Activated naive CD4-positive, alpha-beta T cell treated with anti-CD3 and anti-CD28 coated beads for 36 hours (primary cell): ENCODE measurements around the gene AFF3. TPM values are rescaled to one million over a fixed set of nuclear protein-coding genes. Genes with fewer than 3 reads are reported as not detected.

Experiments
- CTCF ChIA-PET: fragments of 350-600 bp; sonication (Branson Sonifier 250); formaldehyde crosslinking; loops from one replicate; lab custom pipeline; 2021; ENCODE audit warnings: antibody characterized with exemption; lab: Charles Lee
- DNase-seq: peaks from one replicate; pipeline ENCODE4 v3.0.0-alpha.2; 2020
- H3K27ac Mint-ChIP-seq: one replicate; pipeline ENCODE4 v1.8.0; 2021; ENCODE audit warnings: mild to moderate bottlenecking, mixed read lengths
- H3K27me3 Mint-ChIP-seq: one replicate; pipeline ENCODE4 v1.8.0; 2021; ENCODE audit warnings: low read depth, mixed read lengths
- H3K36me3 Mint-ChIP-seq: one replicate; pipeline ENCODE4 v1.8.0; 2021; ENCODE audit warnings: low read depth, mixed read lengths
- H3K4me1 Mint-ChIP-seq: one replicate; pipeline ENCODE4 v1.8.0; 2021; ENCODE audit warnings: low read depth, mixed read lengths
- H3K4me3 Mint-ChIP-seq: one replicate; pipeline ENCODE4 v1.8.0; 2021; ENCODE audit warnings: mild to moderate bottlenecking, moderate library complexity, mixed read lengths
- H3K9me3 Mint-ChIP-seq: one replicate; pipeline ENCODE4 v1.8.0; 2021; ENCODE audit warnings: mixed read lengths
- intact Hi-C: fragments of 100-400 bp; cut with micrococcal nuclease; formaldehyde crosslinking; loops from one replicate; pipeline ENCODE4 v1.15.1; 2023
- total RNA-seq, 2 experiments: library from RNA; stranded (reverse); gene quantifications; one replicate each; pipeline ENCODE4 v1.2.3, GENCODE V29; 2021

Gene AFF3
- total RNA-seq, 2 experiments from 2014 or later = 1.5 to 2.1 TPM

DNA sequence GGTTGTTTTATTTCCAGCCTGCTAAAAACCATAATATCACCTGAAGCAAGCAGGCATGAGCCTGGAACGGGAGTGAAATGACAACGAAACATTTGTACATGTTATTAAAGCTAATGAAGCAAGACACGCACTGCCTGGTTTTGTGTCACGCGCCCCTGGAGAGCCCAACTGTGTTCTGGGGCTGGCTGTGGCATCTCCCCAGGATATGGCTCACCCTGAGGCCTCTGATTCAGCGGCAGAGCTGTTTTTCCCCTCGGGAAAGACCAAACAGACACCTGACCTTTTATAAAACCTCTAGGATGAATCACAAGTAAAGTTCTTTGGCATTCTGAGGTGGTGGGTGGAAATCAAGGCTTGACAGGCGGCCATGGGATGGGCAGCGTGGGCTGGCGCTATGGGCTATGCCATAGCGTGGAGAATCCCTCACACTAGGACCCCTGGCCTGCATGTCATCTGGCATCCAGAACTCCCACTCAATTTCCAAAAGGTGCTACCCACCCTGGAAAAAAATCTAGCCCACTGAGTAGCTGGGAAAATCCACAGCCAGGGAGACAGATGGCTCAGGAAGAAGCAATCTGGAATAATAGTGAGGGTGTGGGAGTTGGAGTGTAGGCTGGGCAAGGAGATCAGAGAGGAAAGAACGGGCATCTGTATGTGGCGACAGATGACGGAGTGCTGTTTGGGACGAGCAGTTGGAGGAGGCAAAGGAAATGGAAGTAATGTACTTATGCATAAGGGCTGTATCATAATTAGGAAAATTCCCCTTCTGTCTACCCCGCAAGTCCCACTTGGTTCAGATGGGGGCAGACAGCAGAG lies 262.0 kb downstream of the AFF3 start:
- CTCF ChIA-PET = interaction anchor here (1.1 kb wide), 1 partner anchor 20 kb away, joined by 3 read pairs; no protein-coding TSS in a partner anchor
- Mint-ChIP-seq H3K4me3 (no peak overlapping the region), H3K9me3 (no peaks in the 10 kb centered on the region), H3K27ac (no peak overlapping the region), H3K4me1 (no peaks in the 10 kb centered on the region), H3K36me3 (no peaks in the 10 kb centered on the region), H3K27me3 (no peaks in the 10 kb centered on the region)
- DNase-seq = no peak
- intact Hi-C loops = no loop called here

DNA sequence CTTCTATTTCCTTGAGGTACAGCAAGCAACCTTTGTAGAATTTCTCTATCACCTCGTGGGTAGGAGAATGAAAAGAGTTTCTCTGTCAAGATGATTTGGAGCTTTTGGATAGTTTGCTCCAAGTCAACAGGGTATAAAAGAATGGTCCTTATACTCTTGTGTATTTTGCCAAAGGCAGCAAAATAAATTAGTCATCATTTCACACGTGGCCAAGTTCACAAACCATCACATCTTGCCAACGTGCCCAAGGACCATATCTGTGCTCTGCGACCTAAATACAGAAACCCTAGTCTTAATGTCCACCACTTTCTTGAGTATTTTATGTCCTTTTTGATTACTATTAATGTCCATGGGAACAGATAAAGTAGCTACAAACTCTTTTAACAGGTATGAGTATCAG lies 262.9 kb downstream of the AFF3 start:
- Mint-ChIP-seq H3K4me1 (no peaks in the 10 kb centered on the region), H3K27ac (no peak overlapping the region), H3K9me3 (no peaks in the 10 kb centered on the region), H3K27me3 (no peaks in the 10 kb centered on the region), H3K4me3 (no peak overlapping the region), H3K36me3 (no peaks in the 10 kb centered on the region)
- intact Hi-C loops = no loop called here
- CTCF ChIA-PET = interaction anchor here (1.1 kb wide), 1 partner anchor 21 kb away, joined by 3 read pairs; no protein-coding TSS in a partner anchor
- no peak for DNase-seq

- H3K36me3 Mint-ChIP-seq = no peaks in the 10 kb centered on the region
- intact Hi-C loops = no loop called here
- no peak overlapping the region for H3K27ac Mint-ChIP-seq
- H3K27me3 Mint-ChIP-seq = no peaks in the 10 kb centered on the region
- CTCF ChIA-PET = no interaction called here
- no peak overlapping the region for H3K4me3 Mint-ChIP-seq
- DNase-seq = no peak
- H3K4me1 Mint-ChIP-seq = no peaks in the 10 kb centered on the region
- no peaks in the 10 kb centered on the region for H3K9me3 Mint-ChIP-seq
Observed at GRCh38 chr2:99878581-99879350, 263.6 kb downstream of the AFF3 start.

- Mint-ChIP-seq H3K36me3 (no peaks in the 10 kb centered on the region), H3K4me1 (no peaks in the 10 kb centered on the region), H3K27ac (no peak overlapping the region), H3K27me3 (no peaks in the 10 kb centered on the region), H3K4me3 (no peak overlapping the region), H3K9me3 (no peaks in the 10 kb centered on the region)
- CTCF ChIA-PET = no interaction called here
- no peak for DNase-seq
- intact Hi-C loops = no loop called here
Observed at GRCh38 chr2:99877963-99878362, 264.4 kb downstream of the AFF3 start.

DNA sequence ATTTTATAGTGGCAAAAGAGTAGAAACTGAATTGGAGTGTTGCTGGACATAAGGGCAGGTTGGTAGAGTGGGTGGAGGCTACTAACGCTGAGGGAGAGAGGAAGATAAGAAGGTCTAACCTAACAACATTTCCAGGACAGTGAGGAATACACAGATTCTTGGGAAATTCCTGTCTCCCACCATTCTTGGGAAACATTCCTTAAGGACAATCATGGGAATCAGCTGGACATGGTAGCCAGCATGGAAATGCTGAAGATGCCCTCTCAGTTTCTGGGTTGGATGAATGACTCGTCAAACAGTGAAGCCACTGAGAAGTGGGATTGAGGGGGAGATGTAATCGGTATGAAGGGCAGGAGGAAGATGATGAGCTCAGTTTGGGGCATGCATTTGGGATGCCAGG lies 265.4 kb downstream of the AFF3 start:
- no peaks in the 10 kb centered on the region for H3K36me3 Mint-ChIP-seq
- no peak for DNase-seq
- no peaks in the 10 kb centered on the region for H3K4me1 Mint-ChIP-seq
- no peaks in the 10 kb centered on the region for H3K9me3 Mint-ChIP-seq
- intact Hi-C loops = no loop called here
- no peak overlapping the region for H3K27ac Mint-ChIP-seq
- no peak overlapping the region for H3K4me3 Mint-ChIP-seq
- no peaks in the 10 kb centered on the region for H3K27me3 Mint-ChIP-seq
- CTCF ChIA-PET = no interaction called here

- Mint-ChIP-seq H3K9me3 (no peaks in the 10 kb centered on the region), H3K27me3 (no peaks in the 10 kb centered on the region), H3K36me3 (no peaks in the 10 kb centered on the region), H3K4me3 (no peak overlapping the region), H3K4me1 (no peaks in the 10 kb centered on the region), H3K27ac (no peak overlapping the region)
- no peak for DNase-seq
- intact Hi-C loops = no loop called here
- CTCF ChIA-PET = no interaction called here
Observed at GRCh38 chr2:99875627-99876201, 266.7 kb downstream of the AFF3 start.

DNA sequence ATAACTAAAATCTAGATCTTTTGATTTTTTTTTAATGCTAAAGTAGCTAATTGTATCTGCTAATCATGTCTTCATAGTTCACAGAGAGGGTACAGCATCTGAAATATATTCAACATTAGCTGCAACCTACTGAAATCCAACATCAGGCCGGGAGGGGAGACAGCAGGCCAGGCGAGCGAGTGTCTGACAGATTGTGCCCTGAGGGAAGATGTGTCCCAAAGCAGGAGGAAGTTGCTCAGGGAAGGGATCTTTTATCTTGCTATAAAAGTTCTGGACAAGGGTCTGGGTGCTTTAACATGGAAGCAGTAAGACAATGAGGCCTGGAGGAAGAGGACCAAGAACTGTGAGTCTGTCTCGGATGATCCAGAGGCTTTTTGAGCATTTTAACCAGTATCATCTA lies 274.1 kb downstream of the AFF3 start:
- no peaks in the 10 kb centered on the region for H3K36me3 Mint-ChIP-seq
- H3K4me1 Mint-ChIP-seq = no peaks in the 10 kb centered on the region
- no peak overlapping the region for H3K4me3 Mint-ChIP-seq
- intact Hi-C loops = no loop called here
- no peak for DNase-seq
- H3K27ac Mint-ChIP-seq = no peak overlapping the region
- no peaks in the 10 kb centered on the region for H3K9me3 Mint-ChIP-seq
- CTCF ChIA-PET = no interaction called here
- H3K27me3 Mint-ChIP-seq = no peaks in the 10 kb centered on the region

GRCh38 chr2:99867770-99868169 lies 274.6 kb downstream of the AFF3 start:
- Mint-ChIP-seq H3K9me3 (no peaks in the 10 kb centered on the region), H3K27ac (peak overlapping the region; percentile 28), H3K27me3 (no peaks in the 10 kb centered on the region), H3K4me3 (no peak overlapping the region), H3K4me1 (no peaks in the 10 kb centered on the region), H3K36me3 (no peaks in the 10 kb centered on the region)
- intact Hi-C loops = no loop called here
- DNase-seq = no peak
- CTCF ChIA-PET = no interaction called here

DNA sequence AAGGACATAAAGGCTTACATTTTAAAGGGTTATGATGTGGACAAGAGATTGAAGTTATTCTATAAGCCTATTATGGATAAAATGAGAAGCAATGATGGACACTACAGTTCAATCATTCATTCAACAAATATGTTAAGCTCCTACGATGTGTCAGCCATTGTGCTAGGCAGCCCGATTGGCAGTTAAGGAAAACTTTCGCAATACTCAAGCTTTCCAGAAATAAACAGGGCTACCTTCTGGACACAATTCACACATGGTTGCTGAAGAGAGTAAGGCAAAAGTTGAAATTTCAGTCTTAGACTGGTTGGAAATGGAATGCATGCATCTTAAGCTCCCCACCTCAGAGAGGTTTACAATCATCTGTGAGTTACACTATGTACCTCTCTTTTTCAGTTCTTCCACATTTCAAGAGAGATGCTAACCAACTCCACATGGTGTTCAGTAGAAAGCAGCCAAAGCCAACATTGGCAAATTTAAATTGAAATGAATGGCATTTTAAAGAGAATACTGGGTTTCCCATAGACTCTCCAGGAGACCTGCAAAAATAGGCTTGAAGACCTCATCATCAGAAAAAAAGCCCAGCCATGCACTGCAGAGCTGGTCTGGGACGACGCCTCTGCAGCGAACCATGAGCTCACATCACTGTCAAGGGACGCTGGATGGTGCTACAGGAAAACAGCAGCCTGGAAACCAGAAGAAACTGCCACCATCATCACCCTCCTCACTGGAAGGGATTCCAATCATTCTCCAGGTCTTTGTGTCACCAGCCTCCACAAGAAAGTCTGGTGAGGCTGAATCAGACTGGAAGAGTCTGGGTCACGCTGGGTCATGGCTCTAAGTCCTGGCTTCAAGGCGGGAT lies 276.3 kb downstream of the AFF3 start:
- no peaks in the 10 kb centered on the region for H3K9me3 Mint-ChIP-seq
- H3K27me3 Mint-ChIP-seq = no peaks in the 10 kb centered on the region
- H3K4me1 Mint-ChIP-seq = peaks cover 14% of the 10 kb centered on the region
- DNase-seq = no peak
- no peaks in the 10 kb centered on the region for H3K36me3 Mint-ChIP-seq
- H3K27ac Mint-ChIP-seq = no peak overlapping the region
- CTCF ChIA-PET = no interaction called here
- no peak overlapping the region for H3K4me3 Mint-ChIP-seq
- intact Hi-C loops = no loop called here

GRCh38 chr2:99864561-99865553 lies 277.5 kb downstream of the AFF3 start:
- Mint-ChIP-seq H3K27me3 (no peaks in the 10 kb centered on the region), H3K4me3 (no peak overlapping the region), H3K36me3 (no peaks in the 10 kb centered on the region), H3K9me3 (no peaks in the 10 kb centered on the region), H3K4me1 (peaks cover 18% of the 10 kb centered on the region), H3K27ac (no peak overlapping the region)
- no peak for DNase-seq
- intact Hi-C loops = no loop called here
- CTCF ChIA-PET = no interaction called here

DNA sequence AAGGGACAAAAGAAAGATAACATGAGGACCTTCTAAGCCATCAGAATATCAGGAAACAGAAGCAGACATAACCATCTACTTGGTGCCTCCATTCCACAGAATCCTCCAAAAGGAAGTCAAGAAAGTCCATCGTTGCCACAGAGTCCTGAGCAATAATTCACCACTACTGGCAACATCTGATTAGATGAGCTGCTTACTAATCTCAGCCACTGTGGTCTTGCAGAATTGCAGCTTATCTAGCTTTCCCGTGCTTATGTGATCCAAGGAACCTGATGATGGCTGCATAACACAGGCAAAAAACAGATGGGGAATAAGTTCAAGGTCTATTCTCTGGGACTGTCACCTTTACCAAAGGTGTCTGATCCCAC lies 278.5 kb downstream of the AFF3 start:
- intact Hi-C loops = no loop called here
- CTCF ChIA-PET = no interaction called here
- no peaks in the 10 kb centered on the region for H3K36me3 Mint-ChIP-seq
- H3K4me1 Mint-ChIP-seq = peaks cover 18% of the 10 kb centered on the region
- H3K9me3 Mint-ChIP-seq = no peaks in the 10 kb centered on the region
- DNase-seq = no peak
- H3K27me3 Mint-ChIP-seq = no peaks in the 10 kb centered on the region
- no peak overlapping the region for H3K27ac Mint-ChIP-seq
- no peak overlapping the region for H3K4me3 Mint-ChIP-seq
